IPS-20b (cell line): ENCODE results near the gene CD63.

Source experiments
- H3K27ac ChIP-seq: one replicate; pipeline ENCODE4 v1.5.1; 2013; ENCODE audit warnings: low read length
- H3K27me3 ChIP-seq: 2 replicates; pipeline ENCODE4 v1.6.1; 2013; ENCODE audit warnings: mild to moderate bottlenecking, low read length, inconsistent platforms; ENCODE audit not compliant: insufficient read depth
- H3K36me3 ChIP-seq: 2 replicates; pipeline ENCODE4 v1.6.1; 2013; ENCODE audit warnings: low read depth, mild to moderate bottlenecking, inconsistent platforms, low read length, moderate library complexity; ENCODE audit not compliant: insufficient read depth
- H3K4me1 ChIP-seq: 2 replicates; pipeline ENCODE4 v1.6.1; 2013; ENCODE audit warnings: mild to moderate bottlenecking, control low read depth, inconsistent platforms, low read length, moderate library complexity; ENCODE audit not compliant: insufficient read depth
- H3K4me3 ChIP-seq: 2 replicates; pipeline ENCODE4 v1.5.1; 2013; ENCODE audit warnings: mild to moderate bottlenecking, low read length, inconsistent platforms
- H3K9ac ChIP-seq: 2 replicates; pipeline ENCODE4 v1.6.1; 2013; ENCODE audit warnings: low read depth, mild to moderate bottlenecking, inconsistent platforms, low read length, moderate library complexity
- H3K9me3 ChIP-seq: 2 replicates; pipeline ENCODE4 v1.6.1; 2013; ENCODE audit warnings: mild to moderate bottlenecking, low read depth, low read length, inconsistent platforms; ENCODE audit not compliant: insufficient read depth

The CD63 gene

GRCh38 chr12:55746913-55747231 is 18.1 kb upstream of the CD63 start:
- Histone ChIP-seq H3K36me3 (peaks cover 48% of the 10 kb centered on the region), H3K4me1 (peaks cover 34% of the 10 kb centered on the region), H3K9me3 (no peaks in the 10 kb centered on the region), H3K27ac (no peak overlapping the region), H3K4me3 (peak overlapping the region; percentile 99), H3K9ac (peak overlapping the region; percentile 90), H3K27me3 (no peaks in the 10 kb centered on the region; the same call in 1 of the 2 replicates)

- H3K4me3 ChIP-seq: peak overlapping the region; percentile 99
- H3K9me3 ChIP-seq: no peaks in the 10 kb centered on the region
- no peaks in the 10 kb centered on the region; the same call in 1 of the 2 replicates for H3K27me3 ChIP-seq
- H3K9ac ChIP-seq: peak overlapping the region; percentile 90
- peak overlapping the region; percentile 86 for H3K27ac ChIP-seq
- peaks cover 36% of the 10 kb centered on the region for H3K4me1 ChIP-seq
- peaks cover 43% of the 10 kb centered on the region for H3K36me3 ChIP-seq
Measured at GRCh38 chr12:55746174-55746912, 17.5 kb upstream of the CD63 start.

GRCh38 chr12:55745361-55746173 is 16.8 kb upstream of the CD63 start:
- Histone ChIP-seq H3K4me1 (peaks cover 36% of the 10 kb centered on the region), H3K27me3 (no peaks in the 10 kb centered on the region; the same call in 1 of the 2 replicates), H3K4me3 (peak overlapping the region; percentile 99), H3K9me3 (no peaks in the 10 kb centered on the region), H3K9ac (peak overlapping the region; percentile 90), H3K27ac (peak overlapping the region; percentile 88), H3K36me3 (peaks cover 35% of the 10 kb centered on the region)

GRCh38 chr12:55744340-55745030 is 15.7 kb upstream of the CD63 start:
- peak overlapping the region; percentile 99 for H3K4me3 ChIP-seq
- peaks cover 24% of the 10 kb centered on the region for H3K36me3 ChIP-seq
- peaks cover 36% of the 10 kb centered on the region for H3K4me1 ChIP-seq
- H3K9me3 ChIP-seq: no peaks in the 10 kb centered on the region
- no peaks in the 10 kb centered on the region; the same call in 1 of the 2 replicates for H3K27me3 ChIP-seq
- H3K27ac ChIP-seq: peak overlapping the region; percentile 62
- peak overlapping the region; percentile 90 for H3K9ac ChIP-seq

- Histone ChIP-seq H3K27me3 (no peaks in the 10 kb centered on the region; the same call in 1 of the 2 replicates), H3K9ac (peak overlapping the region; percentile 90), H3K4me3 (peak overlapping the region; percentile 99), H3K36me3 (peaks cover 16% of the 10 kb centered on the region), H3K4me1 (peaks cover 36% of the 10 kb centered on the region), H3K9me3 (no peaks in the 10 kb centered on the region), H3K27ac (peak overlapping the region; percentile 62)
Measured at GRCh38 chr12:55743406-55744339, 14.9 kb upstream of the CD63 start.

GRCh38 chr12:55742719-55743405 is 14.1 kb upstream of the CD63 start, which contains the start of gene GDF11:
GDF11 (plus strand) TSS chr12:55743122; CDS start chr12:55743317, 195 bp downstream.
- H3K27me3 ChIP-seq: no peaks in the 10 kb centered on the region; the same call in 1 of the 2 replicates
- no peaks in the 10 kb centered on the region for H3K9me3 ChIP-seq
- peak within 1 kb of the TSS; percentile 99 for H3K4me3 ChIP-seq
- peak within 1 kb of the TSS; percentile 90 for H3K9ac ChIP-seq
- H3K27ac ChIP-seq: peak within 1 kb of the TSS; percentile 62
- peaks cover 8% of the 10 kb centered on the region; the same call in 1 of the 2 replicates for H3K36me3 ChIP-seq
- H3K4me1 ChIP-seq: peaks cover 29% of the 10 kb centered on the region

GRCh38 chr12:55741931-55742680 is 13.3 kb upstream of the CD63 start:
- Histone ChIP-seq H3K9me3 (no peaks in the 10 kb centered on the region), H3K9ac (peak overlapping the region; percentile 69; the same call in 1 of the 2 replicates), H3K36me3 (peaks cover under 1% of the 10 kb centered on the region; the same call in 1 of the 2 replicates), H3K4me3 (peak overlapping the region; percentile 66), H3K27ac (no peak overlapping the region), H3K4me1 (peaks cover 27% of the 10 kb centered on the region), H3K27me3 (no peaks in the 10 kb centered on the region; the same call in 1 of the 2 replicates)

GRCh38 chr12:55739025-55739378 is 10.2 kb upstream of the CD63 start:
- no peaks in the 10 kb centered on the region; the same call in 1 of the 2 replicates for H3K27me3 ChIP-seq
- peak overlapping the region; percentile 78; the same call in 1 of the 2 replicates for H3K4me3 ChIP-seq
- H3K4me1 ChIP-seq: peaks cover 10% of the 10 kb centered on the region
- H3K9me3 ChIP-seq: no peaks in the 10 kb centered on the region
- H3K27ac ChIP-seq: no peak overlapping the region
- H3K36me3 ChIP-seq: no peaks in the 10 kb centered on the region
- no peak overlapping the region for H3K9ac ChIP-seq

- Histone ChIP-seq H3K4me1 (peaks cover 10% of the 10 kb centered on the region), H3K4me3 (peak overlapping the region; percentile 78), H3K9ac (peak overlapping the region; percentile 61; the same call in 1 of the 2 replicates), H3K36me3 (no peaks in the 10 kb centered on the region), H3K9me3 (no peaks in the 10 kb centered on the region), H3K27ac (peak overlapping the region; percentile 3), H3K27me3 (no peaks in the 10 kb centered on the region; the same call in 1 of the 2 replicates)
Measured at GRCh38 chr12:55738123-55739024, 9.6 kb upstream of the CD63 start.
